GM19023 (cell line): ENCODE measurements around the gene IDNK.

Experiments
- ATAC-seq: cut with Tn5 transposase; IDR thresholded peaks from one replicate; pipeline ENCODE4 v1.9.1; 2021; ENCODE audit warnings: mild to moderate bottlenecking, moderate library complexity; ENCODE audit not compliant: unreplicated experiment

IDNK gene

DNA sequence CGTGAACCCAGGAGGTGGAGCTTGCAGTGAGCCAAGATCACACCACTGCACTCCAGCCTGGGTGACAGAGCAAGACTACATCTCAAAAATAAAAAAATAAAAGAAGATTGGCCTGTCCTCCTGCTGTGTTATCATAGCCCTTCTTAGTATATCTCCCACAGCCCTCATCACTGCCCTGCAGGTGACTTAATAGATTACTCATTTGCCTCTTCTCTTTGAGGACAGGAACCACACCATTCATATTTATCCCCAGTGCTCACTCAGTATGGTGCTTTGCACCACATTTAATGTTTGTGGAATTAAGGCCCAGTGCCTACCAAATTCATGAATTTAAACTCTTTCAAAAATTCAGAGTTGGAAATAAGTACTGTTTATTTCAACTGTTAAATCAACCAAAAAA lies 10.3 kb downstream of the IDNK start:
- ATAC-seq, result no peak

DNA sequence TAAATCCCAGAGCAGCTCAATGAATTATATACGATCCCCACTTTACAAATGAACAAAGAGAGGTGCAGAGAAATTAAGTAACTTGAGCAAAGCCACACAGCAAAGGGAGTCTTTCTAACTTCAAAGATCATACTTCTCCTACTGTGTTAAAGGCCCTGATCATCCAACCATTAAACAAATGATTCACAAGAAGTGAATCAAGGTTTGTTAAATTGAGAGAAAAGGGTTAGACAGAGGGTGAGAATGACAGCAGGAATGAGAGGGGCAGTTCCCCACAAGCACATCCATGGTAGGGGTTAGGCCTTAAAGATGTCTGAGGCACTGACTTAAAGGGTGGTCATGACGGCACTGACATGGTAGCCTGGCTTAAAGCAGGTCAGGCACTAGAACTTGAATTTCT lies 10.7 kb downstream of the IDNK start:
- no peak for ATAC-seq

DNA sequence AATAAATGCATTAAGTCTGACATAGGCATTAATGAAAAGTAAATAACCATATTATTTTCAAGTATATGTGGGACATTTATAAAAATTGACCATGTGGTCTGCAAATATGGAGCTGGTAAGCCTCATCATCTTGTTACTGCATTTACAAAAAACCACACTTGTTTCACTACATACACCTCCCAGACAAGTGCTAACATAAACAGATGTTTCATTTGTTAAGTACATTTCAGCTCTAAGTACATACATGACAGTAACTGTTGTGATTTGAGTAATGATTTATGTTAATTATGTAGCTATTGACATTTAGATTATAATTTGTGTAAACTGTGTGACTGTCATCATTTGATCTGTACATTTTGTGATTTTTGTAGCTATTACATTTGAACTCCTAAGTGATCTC lies 13.9 kb downstream of the IDNK start:
- no peak for ATAC-seq

DNA sequence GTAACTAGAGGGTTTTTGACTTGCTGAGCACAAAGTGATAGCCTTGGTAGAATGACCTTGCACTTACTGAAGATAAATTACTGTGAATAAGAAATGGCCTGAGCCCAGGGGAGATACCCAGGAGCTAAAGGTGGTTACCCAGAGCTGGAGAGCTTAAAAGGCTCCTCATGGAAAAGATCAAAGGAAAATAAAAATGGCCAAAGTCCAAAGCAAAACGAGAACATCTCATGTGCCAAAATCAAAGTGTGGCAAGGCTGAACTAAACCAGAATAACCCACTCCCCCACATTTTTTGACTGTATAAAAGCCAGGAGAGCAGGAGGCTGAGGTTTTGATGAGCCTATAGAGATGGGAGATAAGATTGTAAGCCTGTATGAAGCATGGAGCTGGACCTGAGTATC lies 14.4 kb downstream of the IDNK start:
- no peak for ATAC-seq

DNA sequence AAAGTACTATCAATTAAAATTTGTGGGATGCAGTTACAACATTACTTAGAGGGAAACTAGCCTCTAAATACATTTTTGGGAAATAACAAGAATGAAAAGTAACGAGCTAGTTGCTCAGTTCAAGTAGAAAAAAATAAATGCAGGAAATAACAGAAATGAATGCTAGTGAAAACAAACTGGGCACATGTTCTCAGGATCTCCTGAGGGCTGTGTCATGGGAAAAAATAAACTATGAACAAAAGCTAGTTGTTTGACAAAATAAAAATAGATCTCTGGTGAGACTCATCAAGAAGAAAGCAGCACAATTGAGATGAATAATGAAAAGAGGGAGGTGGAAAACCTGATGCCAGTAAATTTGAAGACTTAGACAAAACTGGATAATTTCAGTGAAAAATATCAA lies 16.3 kb downstream of the IDNK start:
- no peak for ATAC-seq

DNA sequence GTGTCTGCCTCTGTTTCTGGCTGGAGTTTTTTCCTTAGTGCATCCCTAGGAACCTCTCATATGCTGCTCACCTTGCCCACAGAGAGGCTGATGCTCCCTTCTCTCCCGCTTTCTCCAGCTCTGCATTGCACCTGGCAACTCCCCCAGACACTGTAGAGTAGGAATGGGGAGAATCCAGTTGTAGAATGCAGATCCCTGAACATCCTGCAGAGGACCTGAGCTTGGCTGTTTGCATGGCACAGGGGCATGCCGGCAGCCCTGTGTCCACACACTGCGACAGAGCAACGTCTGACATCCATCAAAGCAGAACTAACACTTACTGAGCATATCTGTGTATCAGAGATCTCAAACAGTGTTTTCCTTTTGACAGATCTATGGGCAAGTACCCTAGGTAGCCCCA lies 19.9 kb downstream of the IDNK start:
- no peak for ATAC-seq

DNA sequence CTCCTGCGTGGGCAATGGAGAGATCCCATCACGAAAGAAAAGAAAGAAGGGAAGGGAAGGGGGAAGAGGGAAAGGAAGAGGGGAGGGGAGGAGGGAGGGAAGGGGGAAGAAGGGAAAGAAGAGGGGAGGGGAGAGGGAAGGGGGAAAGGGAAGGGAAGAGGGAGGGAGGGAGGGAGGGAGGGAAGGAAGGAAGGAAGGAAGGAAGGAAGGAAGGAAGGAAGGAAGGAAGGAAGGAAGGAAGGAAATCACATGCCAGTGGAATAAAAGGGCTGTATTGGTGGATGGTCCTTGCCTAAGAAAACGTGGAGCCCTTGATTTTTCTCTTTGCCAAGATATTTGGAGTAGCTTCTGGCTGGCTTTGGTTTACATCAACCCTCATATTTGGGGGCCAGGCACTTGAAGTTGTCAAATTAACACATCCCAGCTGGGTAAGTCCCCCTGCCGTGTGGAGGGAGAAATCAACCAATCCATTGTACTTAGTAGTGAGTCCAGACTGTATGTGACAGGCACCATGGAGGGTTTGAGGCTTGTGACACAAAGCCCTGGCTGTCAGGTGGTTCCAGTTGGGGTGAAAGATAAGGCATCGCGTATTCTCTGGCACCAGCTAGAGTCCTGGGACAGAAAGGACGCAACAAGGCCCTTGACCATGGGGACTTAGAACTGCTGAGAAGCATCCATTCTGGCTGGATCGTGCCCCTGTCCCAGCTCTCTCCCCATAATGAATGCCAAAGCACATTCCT lies 23.7 kb downstream of the IDNK start:
- no peak for ATAC-seq

DNA sequence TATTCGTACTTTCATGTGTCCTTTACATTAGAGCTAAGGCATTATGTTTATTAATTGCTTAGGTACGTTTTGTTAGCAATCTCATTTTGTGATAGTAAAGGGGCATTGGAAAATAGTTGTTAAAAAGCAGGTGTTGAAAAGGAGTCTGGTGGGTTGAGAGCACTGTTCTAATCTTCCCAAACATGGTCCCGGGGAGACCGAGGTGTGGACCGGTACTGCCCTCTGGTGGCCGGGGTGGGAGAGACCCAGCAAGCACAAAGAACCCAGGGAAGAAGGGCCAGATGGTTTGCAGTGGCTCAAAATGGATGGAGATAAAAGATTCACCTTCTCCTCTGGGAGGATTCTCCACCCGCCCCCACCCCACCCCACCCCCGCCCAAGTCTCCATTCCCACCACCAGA lies 26.1 kb downstream of the IDNK start:
- no peak for ATAC-seq

DNA sequence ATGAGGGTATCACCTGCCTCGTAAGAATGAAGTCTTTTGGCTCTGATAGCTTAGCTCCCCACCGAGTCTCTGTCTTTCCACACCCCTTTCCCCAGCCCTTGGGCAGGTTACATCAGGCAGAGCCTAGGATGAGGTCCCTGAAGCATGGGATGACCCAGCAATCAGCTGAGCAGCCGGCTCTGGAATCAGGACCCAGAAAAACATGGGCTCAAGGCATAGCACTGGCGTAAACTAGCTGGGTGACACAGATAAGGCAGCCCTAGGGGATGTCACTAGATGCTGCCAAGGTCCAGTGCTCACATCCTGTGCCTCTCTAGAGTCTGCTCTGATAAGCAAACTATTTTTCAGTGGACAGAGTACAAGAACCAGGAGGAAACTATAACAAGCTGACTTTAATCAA lies 26.6 kb downstream of the IDNK start:
- no peak for ATAC-seq

DNA sequence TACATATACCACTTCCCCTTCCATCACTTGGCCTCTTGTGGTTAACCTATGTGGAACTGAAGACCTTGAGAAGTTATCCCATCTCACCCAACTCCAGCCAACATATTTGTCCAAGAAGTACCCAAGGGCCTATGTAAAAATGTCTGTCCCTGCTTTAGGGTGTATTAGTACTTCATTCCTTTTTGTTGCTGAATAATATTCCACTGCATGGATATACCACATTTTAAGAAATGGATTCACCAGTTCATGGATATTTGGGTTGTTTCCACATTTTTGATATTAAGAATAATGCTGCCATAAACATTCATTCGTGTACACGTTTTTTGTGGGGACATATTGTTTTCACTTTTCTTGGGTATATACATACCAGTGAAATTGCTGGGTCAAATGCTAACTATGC lies 28.6 kb downstream of the IDNK start:
- no peak for ATAC-seq

DNA sequence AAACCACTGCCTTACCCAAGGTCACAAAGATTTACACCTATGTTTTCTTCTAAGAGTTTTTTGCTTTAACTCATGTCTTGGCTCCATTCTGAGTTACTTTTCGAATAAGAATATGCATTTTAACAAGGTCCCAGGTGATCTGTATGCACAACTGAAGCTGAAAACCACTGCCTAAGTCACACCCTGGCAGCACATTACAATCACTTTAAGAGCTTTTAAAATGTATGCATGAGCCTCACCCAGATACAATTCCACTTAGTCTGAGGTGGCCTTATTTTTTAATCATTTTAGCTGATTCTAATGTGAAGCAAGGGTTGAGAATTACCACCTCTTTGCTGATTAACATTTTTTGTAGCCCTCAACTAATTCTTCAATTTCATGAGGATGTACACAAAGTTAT lies 29.5 kb downstream of the IDNK start:
- no peak for ATAC-seq

DNA sequence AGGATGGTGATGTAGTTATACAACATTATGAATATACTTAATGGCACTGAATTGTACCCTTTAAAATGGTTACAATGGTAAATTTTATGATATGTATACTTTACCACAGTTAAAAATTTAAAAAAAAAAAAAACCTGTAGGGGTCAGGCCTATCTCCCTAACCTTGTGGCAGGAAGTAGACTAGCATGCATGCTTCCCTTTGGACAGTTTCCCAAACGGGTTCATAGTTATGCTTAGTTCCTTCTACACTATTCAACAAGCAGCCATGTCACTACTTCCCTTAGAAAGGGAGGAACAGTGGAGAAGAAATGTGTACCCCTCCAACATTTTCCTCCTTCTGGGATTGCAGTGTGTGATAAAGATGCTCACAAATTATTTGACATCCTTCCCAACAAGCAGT lies 32.5 kb downstream of the IDNK start:
- ATAC-seq, result no peak

DNA sequence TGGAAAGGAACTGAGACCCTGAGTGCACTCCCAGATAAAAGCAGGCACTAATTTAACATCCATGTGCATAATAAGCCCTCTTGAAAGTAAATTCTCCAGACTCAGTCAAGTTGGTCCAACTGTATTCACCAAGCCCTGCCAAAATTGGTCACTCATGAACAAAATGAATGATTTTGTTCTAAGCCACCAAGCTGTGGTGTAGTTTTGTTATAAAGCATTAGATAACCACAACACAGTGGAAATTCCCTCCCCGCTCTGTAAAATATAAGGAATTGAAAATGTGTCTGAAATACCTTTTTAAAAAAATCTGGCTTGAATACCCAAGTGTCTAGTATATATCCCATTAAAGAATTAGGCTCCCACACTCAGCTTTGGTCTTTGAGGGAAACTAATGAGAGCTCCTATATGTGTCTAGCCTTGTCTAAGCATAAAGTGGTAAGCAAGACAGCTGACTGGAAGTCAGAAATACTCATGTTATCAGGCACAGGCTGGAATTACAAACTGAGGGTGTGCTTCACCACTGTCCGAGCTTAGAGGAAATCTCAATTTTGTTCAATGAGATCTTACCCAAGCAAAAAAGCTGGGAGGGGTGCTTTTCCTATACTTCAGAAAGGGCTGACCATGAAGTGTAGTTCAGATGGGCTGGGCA lies 33.2 kb downstream of the IDNK start:
- ATAC-seq, result peak; percentile 45

DNA sequence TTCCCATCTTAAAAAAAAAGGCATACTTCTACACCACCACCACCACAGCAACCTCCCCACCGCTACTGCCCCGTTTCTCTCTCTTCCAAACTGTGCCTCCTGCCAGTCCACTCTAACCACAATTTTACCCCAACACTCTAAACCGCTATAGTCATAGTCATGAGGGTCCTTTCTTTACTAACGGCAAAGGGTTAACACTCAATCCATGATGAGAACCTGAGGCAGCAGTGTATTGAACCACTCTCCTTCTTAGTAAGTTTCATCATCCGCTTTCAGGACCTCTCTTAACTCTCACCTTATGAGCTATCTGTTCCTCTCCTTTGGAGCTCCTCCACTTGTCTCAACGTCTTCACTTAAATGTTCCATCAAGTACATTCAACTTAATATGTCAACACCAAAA lies 34.0 kb downstream of the IDNK start:
- peak; percentile 39 for ATAC-seq

DNA sequence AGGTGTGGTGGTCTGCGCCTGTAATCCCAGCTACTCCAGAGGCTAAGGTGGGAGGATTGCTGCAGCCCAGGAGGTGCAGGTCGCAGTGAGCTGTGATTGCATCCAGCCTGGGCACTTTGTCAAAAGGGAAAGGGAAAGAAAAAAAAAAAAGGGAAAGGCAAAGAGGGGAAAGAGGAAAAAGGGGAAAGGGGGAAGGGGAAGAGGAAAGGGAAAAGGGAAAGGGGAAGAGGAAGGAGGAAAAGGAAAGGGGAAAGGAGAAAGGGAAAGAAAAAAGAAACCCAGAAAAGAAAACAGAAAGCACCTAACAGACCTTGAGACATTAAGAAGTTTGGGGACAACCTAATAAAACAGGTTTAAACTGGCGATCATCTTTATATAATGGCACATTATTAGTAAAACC lies 40.0 kb downstream of the IDNK start:
- ATAC-seq, result no peak

DNA sequence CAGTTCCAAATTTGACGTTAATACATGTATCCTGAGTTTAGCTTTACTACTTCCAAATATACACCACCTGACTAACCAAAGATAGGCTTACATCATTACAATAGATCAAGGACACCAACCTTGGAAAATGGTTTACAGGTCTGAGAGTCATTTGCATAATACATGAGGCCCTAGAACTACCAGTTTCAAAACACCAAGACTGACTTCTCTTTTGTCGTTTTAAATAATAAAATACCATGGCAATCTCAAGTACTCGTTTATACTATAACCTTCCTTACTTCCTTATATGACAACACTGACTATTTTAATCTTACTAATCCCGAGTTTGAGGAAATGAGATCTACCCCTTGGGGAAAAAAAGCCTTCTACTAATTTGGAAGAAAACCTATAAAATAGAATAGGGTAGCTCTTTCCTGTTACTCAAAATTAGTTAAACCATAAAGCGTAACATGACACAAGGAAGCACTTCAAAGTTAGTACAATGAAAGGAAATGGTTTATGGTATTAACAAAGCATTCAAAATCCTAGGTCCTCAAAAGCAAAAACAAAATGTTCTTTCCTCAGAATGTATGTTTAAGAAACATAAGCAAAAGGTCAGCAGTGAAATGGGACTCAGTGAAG lies 42.7 kb downstream of the IDNK start:
- peak; percentile 70 for ATAC-seq

DNA sequence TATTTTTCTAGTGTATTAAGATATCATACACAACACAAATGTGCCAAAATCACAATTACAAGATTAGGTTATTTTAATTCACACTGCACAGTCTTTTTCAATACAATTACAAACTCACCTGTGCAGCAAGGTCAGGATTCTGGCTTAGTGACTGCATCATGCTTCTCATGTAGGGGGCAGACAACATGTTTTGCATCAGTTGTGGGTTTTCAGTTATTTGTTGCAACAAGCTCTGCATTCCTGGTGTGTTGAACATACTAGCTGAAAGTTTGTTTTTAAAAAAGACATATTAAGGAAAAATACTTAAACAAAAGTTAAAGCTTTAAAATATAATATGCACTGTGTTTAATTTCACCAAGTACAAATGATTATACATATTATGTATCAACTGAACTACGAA lies 46.1 kb downstream of the IDNK start:
- no peak for ATAC-seq

DNA sequence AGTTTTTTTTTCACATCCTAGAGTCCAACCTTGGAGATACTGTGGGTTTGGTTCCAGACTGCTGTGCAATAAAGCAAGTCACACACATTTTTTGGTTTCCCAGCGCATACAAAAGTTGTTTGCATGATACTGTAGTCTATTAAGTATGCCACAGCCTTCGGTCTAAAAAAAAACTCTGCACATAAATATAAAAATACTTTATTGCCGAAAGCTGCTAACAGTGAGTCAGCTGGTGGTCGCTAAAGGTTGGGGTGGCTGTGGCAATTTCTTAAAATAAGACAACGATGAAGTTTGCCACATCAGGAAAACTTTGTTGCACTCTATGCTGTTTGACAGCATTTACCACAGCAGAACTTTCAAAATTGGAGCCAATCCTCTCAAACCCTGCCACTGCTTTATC lies 47.4 kb downstream of the IDNK start:
- no peak for ATAC-seq

DNA sequence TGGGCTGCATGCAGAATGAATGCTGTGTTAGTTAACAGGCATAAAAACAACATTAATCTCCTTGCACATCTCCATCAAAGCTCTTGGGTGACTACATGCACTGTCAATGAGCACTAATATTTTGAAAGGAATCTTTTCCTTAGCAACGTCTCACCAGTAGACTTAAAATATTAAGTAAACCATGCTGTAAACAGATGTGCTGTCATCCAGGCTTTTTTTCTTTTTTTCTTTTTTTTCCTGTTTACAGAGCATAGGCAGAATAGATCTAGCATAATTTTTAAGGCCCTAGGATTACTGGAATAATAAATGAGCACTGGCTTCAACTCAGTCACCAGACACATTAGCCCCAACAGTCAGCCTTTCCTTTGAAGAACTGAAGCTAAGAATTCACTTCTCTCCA lies 48.5 kb downstream of the IDNK start:
- ATAC-seq, result no peak

DNA sequence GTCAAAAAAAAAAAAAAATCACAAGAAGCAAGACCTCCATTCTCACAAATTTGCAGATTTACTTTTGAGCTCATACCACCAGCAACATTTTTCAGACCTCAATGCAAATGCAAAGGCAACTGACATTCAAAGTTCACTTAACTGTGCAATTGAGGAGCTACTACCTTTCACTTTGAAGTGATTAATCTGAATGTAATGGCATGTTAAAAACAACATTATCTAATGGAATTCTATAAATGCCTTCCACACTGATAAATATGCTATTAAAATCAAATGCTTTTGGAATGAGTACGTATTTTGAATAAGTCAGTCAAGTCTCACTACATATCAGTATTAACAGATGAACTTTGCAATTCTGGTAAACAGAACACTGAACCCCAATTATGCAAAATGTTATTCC lies 52.5 kb downstream of the IDNK start:
- no peak for ATAC-seq

DNA sequence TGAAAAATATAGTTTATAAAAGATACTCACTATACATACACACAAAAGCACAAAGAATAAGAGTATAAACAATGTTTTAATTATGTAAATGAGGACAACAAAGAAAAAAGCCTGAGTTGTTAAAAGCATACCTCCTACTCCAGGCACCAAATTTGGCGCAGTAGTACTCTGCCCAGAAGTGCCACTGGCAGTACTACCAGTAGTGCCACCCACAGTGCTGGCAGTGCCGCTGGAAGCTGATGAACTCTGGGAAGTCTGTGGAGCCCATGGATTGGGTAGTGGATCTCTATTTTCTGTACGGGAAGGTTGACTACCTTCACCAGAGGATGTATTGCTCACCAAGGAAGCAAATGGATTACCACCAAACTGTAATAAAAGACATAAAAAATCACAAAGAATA lies 54.7 kb downstream of the IDNK start:
- ATAC-seq, result no peak

DNA sequence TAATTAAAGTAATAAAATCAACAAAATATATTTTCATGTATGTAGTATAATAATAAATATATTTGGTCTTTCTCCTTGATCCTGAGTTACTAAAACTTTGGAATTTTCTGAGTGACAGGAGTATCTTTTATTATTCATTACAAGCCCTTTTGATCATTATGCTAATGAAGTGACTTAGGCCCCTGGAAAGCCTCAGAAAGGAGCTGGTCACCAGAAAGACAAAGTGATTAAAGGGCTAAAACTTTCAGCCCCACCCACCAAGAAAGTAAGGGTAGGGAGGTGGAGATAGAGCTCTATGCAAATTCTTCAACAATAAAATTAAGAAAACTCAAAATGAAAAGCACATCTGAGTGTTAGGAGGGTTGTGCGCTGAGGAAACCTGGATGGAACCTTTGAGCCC lies 57.3 kb downstream of the IDNK start:
- no peak for ATAC-seq

DNA sequence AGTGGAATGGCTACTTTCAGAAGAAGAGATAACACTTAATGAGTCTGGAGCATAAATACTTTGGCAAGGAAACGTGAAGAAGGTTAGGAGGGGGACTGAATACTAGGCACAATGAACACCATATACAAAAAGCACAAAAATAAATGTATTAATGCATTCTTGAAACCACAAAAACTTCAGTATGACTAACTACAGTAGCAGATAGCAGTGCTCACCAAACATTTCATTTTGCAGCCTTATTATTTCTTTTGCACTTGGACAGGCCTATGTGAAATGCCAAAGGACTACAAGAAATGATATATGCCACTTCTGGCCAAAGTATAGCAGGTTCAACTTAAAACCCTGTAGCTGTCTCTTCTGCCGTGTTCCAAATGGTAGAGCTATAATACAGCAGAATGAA lies 58.5 kb downstream of the IDNK start:
- ATAC-seq, result no peak
